Activated CD4-positive, alpha-beta T cell treated with anti-CD3 and anti-CD28 coated beads for 48 hours (primary cell): ENCODE results near the gene SPINDOC.
A peak's percentile ranks its signal among the peaks of the same experiment; 100 is the strongest.
"Not testable (repeated sequence)": the region's sequence is repeated elsewhere in the genome, so short reads cannot be mapped to it uniquely, and the experiment has no call there.

Experiments
- DNase-seq: peaks from one replicate; pipeline ENCODE4 v3.0.0-alpha.2; 2020

Gene SPINDOC

DNA sequence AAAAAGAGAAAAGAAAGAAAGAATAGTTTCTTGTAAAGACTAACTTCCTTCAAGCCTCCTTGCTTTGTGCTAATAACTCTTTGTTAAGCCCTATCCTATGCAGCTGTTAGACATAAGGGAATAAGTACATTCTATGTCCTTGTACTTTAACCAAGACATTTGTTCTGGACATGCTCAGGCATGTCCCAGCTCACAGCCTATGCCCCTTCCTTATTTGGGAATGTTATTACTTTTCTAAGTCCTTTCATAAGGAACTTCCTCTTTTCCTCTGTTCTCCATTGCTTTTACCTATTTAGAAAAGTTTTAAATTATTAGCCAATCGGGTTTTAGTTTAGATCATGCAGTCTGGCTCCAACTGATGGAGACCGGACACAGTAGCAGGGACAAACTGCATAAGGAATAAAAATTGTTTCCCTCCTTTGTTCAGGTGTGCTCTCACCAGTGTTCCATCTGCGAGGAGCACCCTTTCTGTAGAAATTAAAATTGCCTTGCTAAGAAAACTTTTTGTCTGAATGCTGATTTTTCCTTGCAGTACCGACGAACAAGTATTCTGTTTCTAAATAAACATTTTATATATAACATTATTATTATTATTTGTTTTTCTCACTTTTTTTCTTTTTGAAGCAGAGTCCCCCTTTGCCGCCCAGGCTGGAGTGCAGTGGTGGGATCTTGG lies 21.6 kb upstream of the SPINDOC start:
- DNase-seq: no peak

DNA sequence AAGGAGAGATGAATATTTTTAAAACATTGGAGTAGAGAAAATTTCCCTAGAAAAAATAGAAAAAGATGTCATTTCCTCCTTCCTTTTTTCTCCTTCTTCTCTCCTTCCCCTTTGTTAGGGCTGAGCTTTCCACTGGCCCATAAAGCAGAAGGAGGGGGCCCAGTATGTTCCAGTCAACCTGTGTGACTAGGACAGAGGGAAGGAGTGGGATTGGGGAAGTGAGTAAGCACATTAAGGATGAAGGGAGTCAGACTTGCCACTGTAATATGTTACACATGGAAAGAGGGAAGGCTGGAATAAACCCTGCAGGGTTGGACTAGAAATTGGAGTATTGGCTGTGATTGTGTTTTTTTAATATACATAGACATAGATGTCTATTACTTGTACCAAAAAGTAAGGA lies 20.1 kb upstream of the SPINDOC start:
- DNase-seq: no peak

DNA sequence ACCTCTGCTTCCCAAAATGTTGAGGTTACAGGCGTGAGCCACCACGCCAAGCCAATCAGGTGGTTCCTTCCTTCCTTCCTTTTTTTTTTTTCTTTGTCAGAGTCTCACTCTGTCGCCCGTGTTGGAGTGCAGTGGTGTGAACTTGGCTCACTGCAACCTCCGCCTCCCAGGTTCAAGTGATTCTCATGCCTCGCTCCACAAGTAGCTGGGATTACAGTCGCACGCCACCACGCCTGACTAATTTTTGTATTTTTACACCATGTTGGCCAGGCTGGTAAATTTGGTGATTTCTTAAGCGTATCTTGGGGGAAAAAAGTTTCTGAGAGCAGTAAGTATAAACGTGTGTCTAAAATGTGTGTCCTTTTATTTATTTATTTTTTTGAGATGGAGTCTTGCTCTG lies 18.2 kb upstream of the SPINDOC start:
- no peak for DNase-seq

- no peak for DNase-seq
These were observed 12.3 kb upstream of the SPINDOC start for GRCh38 chr11:63800921-63801320.

DNA sequence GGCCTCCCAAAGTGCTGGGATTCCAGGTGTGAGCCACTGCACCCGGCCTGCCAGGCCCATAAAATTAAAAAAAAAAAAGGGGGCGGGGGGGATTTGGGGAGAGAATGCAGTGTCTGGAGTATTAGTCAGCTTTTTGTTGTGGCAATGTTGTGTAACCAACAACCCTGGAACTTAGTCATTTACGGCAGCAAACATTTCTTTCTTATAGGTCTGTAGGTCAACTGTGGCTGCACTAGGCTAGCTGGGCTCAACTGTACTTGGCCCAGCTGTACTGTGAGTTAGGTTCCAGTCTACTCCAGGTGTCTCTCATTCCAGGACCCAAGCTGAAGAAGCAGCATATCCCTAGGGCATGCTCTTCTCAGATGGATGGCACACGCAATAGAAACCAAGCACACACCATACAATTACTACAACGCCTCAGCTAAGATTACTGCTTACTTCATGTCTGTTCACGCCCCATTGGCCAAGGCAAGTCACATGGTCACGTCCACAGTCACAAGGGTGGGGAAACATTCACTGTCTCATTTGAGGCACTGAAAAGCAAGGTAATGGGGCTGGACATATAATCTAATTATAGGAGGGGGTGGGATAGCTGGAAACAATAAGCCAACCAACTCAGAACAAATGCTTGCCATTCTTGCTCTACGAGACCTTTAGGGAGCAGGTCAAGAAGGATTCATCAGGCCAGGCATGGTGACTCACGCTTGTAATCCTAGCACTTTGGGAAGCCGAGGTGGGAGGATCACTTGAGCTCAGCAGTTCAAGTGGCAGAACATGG lies 10.4 kb upstream of the SPINDOC start:
- peak; percentile 11 for DNase-seq

DNA sequence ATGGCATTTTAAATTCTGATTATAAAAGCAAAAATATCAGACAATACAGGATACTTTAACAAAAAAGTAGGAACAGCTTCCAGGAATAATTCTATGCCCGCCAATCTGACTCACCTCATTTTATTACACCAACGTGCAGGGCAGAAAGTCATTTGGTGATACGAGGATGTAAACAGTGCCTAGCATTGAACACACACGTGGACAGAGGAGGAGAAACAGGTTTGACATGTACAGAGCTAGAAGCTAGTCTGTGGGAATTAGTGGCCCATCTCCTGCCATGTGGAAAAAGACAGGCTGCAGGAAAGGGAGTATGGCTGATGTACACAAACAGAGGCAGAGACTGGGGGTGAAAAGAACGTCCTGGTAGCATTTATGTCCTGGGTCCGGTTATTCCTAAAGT lies 9.0 kb upstream of the SPINDOC start:
- no peak for DNase-seq

GRCh38 chr11:63805844-63806415 lies 7.3 kb upstream of the SPINDOC start:
- DNase-seq: no peak

GRCh38 chr11:63810383-63810782 lies 2.9 kb upstream of the SPINDOC start:
- DNase-seq: not testable (repeated sequence)

DNA sequence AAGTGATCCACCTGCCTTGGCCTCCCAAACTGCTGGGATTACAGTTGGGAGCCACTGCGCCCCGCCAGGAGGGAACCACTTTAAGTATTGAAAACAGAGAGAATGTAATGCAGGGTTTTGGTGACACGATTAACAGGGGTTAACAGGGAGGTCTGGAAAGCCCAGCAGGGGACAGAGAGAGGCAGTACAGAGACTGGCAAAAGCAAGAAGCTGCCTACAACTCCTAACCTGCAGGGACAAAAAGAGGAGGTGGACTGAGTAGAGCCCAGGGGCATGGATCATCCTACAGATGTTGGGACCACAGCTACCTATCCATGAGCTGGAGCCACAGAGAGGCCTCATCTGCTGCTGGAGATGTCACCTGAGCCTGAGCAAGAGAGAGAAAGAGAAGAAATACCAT lies 1.7 kb upstream of the SPINDOC start:
- no peak for DNase-seq

GRCh38 chr11:63813563-63814382 lies 517 bp downstream of the SPINDOC start:
- DNase-seq: peak; percentile 50

- DNase-seq: no peak
These were observed 1.1 kb downstream of the SPINDOC start for GRCh38 chr11:63814383-63814736.

GRCh38 chr11:63816166-63816565 lies 2.9 kb downstream of the SPINDOC start:
- DNase-seq: no peak

DNA sequence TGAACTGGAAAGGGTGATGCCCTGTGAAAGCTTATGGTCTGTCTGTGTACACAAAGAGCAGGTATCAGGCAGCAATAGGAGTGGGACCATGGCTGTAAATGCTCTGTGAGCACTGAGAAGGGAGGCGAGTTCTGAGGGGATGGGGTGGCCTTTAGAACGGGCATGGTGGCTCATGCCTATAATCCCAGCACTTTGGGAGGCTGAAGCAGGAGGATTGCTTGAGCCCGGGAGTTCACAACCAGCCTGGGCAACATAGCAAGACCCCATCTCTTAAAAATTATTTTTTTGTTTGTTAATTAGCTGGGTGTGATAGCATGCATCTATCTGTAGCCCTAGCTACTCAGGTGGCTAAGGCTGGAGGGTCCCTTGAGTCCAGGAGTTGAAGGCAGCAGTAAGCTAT lies 3.5 kb downstream of the SPINDOC start:
- no peak for DNase-seq

GRCh38 chr11:63817758-63818498 lies 4.7 kb downstream of the SPINDOC start:
- no peak for DNase-seq

GRCh38 chr11:63818609-63819008 lies 5.4 kb downstream of the SPINDOC start:
- no peak for DNase-seq

DNA sequence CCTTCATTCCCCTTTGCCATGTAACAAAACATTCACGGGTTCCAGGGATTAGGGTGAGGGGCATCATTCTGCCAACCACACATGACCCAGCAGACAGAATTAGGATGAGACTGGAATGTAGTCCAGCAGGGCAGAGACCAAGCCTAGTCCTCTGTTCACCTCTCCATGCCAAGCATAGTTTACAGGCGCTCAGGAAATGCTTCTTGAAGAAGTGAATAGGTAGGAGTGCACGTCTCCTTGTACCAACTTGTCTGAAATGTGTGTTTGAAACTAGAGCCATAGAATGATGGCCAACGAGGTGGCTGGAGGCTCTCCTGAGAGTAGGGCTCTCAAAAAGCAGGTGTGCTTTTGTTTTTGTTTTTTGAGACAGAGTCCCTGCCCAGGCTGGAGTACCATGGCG lies 8.2 kb downstream of the SPINDOC start:
- DNase-seq: no peak

DNA sequence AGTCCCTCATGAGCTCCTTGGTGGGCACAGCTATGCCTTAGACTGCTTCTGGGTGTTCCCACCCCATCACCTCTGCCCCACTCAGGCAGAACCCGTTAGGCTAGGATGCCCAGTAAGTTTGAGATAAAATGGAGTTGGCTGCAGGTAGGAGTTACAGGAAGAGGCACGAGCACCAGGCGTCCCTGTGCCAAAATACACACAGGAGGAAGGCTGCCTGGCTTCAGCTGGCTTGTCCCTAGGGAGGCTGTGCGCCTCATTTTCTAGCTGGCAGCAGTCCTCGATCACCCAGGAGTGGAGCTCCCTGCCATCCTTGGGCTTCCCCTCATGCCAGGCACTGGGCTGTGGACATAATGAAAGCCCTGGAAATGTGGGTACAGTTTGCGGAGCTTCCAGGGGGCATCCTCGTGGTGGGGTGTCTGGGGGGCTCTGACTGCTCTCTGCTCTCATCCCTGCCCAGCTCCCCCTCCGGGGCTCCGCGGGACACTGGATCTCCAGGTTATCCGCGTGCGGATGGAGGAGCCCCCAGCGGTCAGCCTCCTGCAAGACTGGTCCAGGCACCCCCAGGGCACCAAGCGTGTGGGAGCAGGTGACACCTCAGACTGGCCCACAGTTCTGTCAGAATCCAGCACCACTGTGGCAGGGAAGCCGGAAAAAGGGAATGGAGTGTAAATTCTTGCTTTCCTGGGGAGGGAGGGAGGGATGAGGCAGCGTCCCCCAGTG lies 13.4 kb downstream of the SPINDOC start:
- DNase-seq: no peak

DNA sequence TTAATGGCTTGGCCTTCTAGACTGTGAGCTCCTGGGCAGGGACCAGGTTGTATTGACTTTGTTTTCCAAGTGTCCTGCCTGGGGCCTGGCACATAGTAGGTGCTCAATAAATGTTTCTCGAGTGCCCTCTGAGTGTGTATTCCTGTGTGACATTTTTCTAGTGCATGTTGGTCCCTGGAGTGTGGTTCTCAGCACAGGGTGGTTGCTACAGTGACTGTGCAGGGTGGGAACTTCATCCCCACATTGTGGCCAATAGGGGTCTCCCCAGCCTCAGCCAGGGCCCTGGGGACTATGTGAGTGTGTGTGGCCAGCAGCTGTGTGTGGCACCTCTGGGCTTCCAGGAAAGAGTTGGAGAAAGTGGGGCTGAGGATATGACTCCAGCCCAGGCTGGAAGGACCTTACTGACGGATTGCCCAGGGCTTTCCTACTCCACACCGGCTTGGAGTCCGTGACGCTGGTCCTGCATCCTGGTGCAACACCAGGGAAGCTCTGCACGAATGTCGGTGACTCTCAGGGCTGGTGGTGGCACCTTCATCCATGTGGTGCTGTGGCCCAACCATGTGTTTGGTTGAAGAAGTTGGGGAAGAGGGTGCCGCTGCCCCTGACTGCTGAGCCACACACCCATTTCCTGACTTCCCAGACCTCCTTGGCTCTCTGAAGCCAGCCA lies 16.7 kb downstream of the SPINDOC start:
- DNase-seq: peak; percentile 12

GRCh38 chr11:63831326-63831725 lies 18.1 kb downstream of the SPINDOC start:
- no peak for DNase-seq

- no peak for DNase-seq
These were observed 19.1 kb downstream of the SPINDOC start for GRCh38 chr11:63832336-63832735.

- no peak for DNase-seq
These were observed 19.8 kb downstream of the SPINDOC start for GRCh38 chr11:63833048-63833447.
